Posterior cingulate gyrus (tissue), 11 donors: ENCODE measurements around the gene WSCD1.

Source experiments
- DNase-seq, 10 donors: peaks; one replicate each; pipeline versions ENCODE4 v3.0.0 to v3.0.0-alpha.2; 2020 to 2021; ENCODE audit warnings: mixed read lengths in 3 of 10
- intact Hi-C: fragments of 100-400 bp; cut with DNase I; formaldehyde crosslinking; loops from one replicate; pipeline ENCODE4 v1.15.1; 2023

WSCD1 gene

DNA sequence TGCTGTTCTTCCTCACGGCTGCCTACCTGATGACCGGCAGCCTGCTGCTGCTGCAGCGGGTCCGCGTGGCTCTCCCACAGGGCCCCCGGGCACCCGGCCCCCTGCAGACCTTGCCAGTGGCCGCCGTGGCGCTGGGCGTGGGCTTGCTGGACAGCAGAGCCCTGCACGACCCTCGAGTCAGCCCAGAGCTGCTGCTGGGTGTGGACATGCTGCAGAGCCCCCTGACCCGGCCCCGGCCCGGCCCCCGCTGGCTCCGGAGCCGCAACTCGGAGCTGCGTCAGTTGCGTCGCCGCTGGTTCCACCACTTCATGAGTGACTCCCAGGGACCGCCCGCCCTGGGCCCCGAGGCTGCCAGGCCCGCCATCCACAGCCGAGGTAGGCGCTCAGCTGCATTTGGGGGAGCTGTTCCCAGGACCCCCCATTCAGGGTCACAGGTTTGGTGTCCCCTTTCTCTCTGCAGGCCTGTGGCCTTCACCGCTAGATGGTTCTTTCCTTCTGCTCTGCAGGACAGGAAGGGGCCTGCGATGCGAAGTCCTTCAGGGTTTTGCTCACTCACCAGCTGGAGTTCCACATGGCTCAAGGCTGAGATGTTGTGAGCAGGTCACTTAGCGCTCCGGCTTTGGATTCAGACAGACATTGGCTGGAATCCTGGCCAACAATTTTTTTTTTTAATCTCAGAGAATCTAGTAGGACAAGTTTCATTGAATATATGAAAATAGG, 10.7 kb downstream of the WSCD1 start:
- DNase-seq = peak in 3 of 10 donors; percentile 47 to 70 (median 55)
- intact Hi-C loops = no loop called here

DNA sequence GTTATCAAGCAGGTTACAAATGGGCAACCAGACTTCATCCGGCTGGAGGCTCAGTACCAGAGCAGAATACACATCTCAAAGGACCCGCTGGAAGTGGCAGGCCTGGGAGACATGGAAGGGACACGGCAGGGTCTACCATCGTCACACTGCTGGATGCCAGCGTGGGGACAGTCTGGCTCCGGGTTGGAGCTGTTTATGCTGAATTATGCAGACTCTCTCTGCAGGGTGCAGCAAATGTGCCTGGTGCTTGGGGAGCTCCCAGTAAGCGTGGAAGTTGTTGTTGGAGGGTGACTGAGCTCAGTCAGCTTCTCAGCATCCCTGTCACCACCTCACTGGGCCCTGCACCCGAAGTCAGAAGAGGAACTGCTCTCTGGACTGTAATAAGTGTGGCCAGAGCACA, 12.2 kb downstream of the WSCD1 start:
- intact Hi-C loops = no loop called here
- DNase-seq = peak in 2 of 10 donors; percentile 32 to 73

DNA sequence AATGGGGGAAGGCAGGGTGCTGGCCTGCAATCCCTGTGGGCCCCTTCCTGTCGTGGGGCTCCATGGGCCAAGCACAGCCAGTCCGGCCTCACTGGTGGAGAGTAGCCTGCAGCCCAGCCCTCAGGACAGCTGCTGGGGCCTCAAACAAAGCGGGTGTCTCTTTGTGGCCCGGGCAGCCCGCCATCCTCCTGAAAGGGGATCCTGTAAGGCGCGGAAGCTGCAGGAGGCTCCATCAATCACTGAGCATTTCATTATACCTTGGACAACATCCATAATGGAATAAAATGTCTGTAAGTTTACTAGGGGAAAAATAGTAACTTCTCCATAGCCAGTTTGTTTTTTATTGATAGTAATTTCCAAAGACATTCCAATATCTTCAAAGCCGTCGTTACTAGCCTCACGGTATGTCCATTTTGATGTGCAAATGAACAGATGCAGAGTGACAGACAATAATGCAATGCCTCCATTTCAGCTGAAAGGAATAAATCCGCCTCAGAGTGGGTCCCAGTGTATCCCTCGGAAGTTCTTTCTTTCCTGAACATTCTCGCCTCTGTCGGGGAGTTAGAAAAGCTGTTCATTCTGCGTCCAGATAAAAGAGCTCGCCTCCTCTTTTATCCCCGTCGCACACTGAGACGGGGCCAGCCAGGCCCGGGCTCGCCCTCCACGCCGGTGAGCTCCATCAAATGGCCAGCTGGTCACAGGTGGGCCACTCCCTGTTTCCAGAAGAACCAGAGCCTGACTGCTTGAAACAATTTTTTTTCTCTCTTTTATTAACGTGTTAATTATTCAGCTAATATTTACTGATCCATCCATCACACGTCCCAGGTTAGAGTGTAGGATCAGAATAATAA, 14.4 kb downstream of the WSCD1 start:
- intact Hi-C loops = no loop called here
- DNase-seq = peak; percentile 83 to 98 (median 91)

DNA sequence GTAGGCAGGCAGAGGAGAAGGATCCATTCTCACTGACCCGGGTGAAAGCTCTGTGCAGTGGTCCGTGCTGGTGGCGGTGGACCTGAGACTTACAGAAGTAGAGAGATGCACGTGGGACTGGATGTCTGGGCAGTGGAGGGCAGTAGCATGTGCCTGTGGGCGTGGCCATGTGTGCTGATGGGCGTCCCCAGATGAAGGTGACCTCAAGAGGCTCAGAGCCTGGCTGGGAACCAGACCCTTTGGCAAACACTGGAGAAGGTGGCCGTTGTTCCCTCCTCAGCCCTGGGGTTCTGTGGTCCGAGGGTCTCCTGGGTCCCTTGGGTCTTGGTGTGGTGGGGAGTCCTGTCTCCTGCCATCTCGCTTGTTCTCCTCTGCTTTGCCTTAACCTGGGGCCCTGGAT, 15.6 kb downstream of the WSCD1 start:
- intact Hi-C loops = no loop called here
- DNase-seq = peak in 2 of 10 donors; percentile 52 to 78

DNA sequence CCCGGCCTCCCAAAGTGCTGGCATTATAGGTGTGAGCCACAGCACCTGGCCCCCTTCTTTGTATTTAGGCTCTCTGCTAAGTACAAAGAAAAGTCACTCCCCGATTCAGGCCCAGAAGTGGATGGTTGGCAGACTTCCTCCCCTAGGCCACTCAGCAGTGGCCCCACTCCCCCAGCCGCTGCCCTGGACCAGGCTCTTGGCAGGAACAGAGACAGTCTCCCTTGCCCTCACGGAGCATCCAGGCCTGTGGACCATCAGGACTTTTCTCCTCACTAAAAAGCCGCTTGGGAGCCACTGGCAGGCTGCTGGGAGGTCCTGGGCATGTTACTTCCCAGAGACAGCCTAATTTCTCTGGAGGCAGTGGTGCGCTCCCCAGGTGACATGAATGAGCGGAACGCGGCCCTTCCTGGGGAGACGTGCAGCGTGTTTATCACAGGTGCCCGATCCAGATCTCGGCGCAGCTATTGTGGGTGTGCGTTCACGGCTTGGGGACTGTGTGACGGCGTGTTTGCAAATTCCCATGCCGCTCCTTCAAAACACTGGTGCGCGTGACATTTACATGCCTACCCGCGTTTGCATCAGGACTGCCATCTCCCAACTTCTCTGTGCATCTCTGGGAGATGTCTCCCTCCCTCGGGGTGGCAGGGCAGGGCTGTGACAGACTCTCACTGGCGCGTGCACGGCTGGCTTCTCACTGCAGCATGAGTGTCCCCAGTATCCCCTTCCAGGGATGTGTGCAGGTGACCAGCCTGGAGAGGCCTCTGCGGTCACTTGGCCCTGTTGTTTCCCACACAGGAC, 16.6 kb downstream of the WSCD1 start:
- peak in 3 of 10 donors; percentile 61 to 81 (median 80) for DNase-seq
- intact Hi-C loops = no loop called here

DNA sequence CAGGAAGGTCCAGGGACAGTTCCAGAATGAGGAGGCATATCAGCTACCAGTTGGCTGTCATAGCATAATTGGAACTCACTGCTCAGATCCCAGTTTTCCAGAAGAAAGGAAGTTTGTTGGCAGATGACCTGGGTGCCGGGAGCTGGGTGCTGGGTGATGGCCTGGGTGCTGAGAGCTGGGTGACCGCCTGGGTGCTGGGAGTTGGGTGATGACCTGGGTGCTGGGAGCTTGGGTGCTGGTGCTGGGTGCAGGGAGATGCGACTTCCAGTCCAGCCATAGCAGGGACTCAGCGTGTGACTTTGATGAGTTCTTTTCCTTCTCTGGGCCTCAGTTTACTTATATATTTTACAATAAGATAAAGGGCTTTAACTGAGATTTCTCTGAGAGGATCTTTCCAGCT, 18.0 kb downstream of the WSCD1 start:
- DNase-seq = peak in 2 of 10 donors; percentile 59 to 75
- intact Hi-C loops = no loop called here

DNA sequence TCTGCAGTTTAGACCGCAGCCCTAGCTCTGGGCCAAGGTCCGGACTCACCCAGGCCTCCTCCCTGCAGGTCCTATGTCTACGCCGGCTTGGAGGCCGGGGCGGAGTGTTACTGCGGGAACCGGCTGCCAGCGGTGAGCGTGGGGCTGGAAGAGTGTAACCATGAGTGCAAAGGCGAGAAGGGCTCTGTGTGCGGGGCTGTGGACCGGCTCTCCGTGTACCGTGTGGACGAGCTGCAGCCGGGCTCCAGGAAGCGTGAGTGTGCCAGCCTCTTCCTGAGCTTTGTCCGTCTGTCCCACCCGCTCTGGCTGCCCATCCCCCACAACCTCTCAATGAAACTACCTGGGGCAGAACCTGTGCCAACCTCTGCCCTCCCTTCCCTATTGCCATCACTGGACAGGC, 20.1 kb downstream of the WSCD1 start:
- intact Hi-C loops = no loop called here
- peak in 2 of 10 donors; percentile 75 to 85 for DNase-seq

DNA sequence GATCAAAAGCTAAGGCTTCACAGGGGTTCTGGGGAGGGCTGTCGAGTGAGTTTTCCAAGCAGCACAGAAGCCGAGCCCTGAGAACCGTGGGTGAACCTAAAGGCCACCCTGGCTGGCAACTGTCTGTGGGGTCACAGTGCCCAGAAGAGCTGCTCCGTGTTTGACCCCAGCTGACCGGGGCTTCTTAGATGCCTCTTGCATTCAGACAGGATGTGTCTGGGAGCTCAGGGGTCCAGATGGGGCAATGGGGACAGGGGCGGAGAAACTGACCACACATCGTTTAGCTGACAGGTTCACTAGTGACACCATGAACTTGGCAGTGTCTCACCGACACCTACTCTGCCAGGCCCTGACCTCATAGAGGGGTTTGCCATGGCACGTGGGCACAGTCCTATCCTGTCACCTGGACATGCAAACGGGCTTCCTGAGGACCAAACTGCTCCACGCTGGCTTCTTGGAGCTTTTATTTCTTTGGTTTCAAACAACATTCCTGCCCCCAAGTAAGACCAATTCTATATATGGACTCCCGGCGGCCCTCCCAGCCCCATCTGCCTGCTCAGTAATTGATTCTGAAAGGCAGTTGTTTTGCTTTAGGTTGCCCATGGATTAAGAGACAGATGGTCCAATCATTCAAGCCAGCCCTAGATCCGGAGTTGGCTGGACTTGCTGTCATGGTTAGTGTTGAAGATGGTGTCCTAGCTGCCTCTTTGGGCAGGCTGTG, 22.2 kb downstream of the WSCD1 start:
- peak in 1 of 10 donors; percentile 67 for DNase-seq
- intact Hi-C loops = no loop called here

DNA sequence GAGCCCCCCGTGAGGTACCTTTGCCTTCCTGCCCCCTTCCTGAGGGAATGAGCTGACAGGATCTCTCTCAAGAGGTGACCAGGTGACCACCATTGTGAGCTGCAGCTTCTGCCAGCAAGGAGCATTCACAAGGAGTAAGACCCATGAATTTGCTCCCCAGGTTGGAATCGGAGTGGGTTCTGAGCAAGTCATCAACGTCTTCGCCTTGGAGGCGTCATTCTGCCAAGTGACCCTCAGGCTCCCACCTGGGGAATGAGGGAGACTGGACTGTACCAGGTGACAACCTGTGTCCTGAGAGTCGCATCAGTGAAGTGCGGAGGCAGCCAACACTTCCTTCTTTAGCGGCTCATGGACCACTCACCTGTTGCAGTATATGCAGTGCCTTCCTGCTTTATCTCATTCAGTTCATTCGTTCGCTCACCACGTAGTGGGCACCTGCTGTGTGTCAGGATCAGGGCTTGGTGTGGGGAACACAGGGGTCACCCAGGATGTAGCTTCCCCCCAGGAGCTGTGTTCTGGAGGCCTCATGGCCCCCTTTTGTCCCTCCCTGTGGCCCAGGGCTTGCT, 22.8 kb downstream of the WSCD1 start:
- intact Hi-C loops = no loop called here
- DNase-seq = peak in 1 of 10 donors; percentile 38

DNA sequence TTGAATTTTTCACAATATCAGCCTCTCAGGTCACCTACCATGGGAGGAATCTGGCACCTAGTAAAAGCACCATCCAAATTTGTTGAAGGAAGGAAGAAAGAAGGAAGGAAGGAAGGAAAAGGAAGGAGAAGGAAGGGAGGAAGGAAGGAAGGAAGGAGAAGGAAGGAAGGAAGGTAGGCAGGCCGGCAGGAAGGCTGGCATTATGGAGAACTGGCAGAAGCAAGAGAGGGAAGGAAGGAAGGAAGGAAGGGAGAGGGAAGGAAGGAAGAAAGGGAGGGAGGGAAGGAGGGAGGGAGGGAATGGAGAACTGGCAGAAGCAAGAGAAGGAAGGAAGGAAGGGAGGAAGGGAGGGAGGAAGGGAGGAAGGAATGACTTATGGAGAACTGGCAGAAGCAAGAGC, 24.3 kb downstream of the WSCD1 start:
- peak in 1 of 10 donors; percentile 2 for DNase-seq

DNA sequence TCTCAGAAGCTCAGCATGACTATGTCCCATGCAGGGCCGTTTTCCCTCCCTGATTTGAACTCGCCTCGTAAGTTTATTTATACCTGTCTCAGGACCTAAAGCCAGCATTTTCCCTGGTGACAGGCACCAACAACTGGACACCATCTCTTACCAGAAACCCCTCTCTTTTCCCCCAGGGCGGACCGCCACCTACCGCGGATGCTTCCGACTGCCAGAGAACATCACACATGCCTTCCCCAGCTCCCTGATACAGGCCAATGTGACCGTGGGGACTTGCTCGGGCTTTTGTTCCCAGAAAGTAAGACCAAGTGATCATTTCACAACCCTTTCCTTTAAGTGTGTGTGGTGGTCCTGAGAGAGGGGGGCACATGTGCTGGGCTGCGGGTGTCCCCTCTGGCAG, 24.7 kb downstream of the WSCD1 start:
- intact Hi-C loops = no loop called here
- peak in 1 of 10 donors; percentile 62 for DNase-seq

More for the DNA sequence above, 24.3 kb downstream of the WSCD1 start:
- intact Hi-C loops = no loop called here

DNA sequence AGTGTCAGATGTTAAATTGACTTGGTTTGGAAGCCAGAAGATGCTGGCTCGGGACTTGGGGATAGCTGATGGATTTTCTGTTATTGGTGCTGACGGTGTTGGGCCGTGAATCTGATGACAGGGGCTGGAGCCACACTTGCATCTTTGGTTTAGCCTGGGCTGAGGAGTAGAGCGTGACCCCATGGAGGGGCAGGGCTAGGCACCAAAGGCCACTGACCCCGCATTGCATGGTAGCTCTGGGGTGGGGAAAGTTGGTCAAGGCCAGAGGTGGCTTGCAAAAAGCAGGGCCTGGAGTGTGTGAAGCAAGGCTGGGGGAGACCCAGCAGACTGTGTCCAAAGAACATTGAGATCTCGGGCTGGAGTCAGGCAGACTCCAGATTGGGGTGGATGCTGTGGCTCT, 25.3 kb downstream of the WSCD1 start:
- peak in 1 of 10 donors; percentile 61 for DNase-seq
- intact Hi-C loops = no loop called here

DNA sequence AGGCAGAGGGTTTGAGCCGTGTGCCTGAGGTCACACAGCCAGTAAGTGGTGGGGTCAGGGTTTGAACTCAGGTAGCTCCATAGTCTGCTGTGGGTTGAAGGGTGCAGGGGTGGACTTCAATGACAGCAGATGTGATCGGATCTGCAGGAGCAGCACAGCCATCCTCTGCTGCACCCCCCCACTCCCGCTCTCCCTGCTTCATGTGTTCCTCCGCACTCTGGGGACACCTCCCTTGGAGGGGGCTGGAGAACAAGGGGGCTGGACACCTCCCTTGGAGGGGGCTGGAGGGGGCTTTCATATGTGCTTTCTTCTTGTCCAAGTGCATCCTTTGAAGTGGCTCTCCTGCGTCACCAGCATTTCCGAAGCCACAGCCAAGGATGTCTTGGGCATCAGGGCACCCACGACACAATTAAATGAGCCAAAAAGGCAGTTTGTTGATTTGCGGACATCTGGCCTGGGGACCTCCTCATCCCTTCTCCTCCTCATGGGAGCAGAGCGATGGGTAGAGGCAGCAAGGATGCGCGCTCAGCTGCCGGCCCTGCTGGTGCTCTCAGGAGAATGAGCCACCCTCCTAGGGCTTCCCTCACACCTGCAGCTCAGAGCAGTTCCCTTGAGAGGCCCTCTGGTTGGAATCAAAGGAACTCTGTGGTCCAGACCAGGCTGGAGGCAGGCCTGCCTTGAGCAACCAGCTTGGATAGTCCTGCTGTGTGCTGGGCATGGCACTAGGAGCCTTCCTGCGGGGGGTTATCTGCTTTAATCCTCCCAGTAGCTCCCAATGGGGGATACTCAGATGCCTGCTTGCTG, 26.2 kb downstream of the WSCD1 start:
- intact Hi-C loops = no loop called here
- peak in 1 of 10 donors; percentile 80 for DNase-seq

DNA sequence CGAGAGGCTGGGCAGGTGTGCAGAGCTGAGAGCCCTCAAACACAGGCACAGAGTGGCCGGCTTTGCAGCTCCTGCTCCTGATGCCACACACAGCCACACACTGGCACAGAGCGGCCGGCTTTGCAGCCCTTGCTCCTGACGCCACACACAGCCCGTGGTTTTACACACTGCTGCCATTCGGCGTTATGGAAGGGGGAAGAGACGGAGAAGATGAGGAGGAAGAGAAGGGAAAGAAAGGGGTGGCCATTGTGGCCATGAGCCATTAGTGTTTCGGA, 26.8 kb downstream of the WSCD1 start:
- peak in 1 of 10 donors; percentile 87 for DNase-seq
- intact Hi-C loops = no loop called here

DNA sequence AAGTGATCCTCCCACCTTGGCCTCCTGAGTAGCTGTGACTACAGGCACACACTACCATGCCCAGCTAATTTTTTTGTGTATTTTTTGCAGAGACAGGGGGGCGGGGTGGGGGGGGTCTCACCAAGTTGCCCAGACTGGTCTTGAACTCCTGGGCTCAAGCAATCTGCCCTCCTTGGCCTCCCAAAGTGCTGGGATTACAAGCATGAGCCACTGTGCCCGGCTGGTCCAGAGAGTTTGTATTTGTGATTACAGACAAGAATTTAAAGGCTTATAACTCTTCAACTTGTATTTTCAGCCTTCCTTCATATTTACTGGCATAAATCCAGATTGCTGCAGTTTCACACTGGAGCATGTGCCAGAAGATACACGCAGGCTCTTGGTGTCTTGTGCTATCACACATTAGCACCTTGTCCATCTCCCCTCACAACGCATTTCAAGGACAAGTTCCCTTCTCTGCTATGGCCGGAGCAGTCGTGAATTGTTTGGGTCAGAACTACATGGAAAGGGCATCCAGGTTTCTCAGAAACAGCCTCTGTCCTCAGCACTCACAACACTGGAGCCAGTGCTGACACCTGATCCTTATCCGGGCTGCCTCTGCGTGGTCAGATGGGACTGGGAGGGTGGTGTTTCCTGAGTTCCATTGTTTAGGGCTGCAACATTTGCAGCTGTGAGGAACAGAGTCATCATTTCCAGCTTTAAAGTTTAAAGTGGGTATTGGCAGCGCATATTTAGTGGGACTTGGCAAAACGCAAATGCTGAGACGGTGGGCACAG, 28.1 kb downstream of the WSCD1 start:
- intact Hi-C loops = no loop called here
- peak in 1 of 10 donors; percentile 28 for DNase-seq

DNA sequence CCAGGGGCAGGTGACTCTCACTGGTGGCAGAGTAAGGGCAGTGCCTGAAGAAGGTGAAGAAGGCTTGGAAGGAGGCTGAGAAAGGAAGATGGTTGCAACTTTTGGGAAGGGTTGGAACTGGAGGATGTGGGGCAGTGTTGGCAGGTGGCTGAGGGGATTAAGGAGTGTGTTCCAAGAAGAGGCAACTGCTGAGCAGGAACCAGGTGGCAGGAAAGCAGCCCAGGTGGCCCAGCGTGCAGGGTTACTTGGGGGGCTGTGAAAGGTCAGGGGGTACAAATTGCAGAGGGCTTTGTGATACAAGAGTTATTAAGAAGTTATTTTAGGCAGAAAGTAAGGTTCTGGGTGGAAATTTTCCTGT, 28.6 kb downstream of the WSCD1 start:
- peak in 1 of 10 donors; percentile 3 for DNase-seq
- intact Hi-C loops = no loop called here

DNA sequence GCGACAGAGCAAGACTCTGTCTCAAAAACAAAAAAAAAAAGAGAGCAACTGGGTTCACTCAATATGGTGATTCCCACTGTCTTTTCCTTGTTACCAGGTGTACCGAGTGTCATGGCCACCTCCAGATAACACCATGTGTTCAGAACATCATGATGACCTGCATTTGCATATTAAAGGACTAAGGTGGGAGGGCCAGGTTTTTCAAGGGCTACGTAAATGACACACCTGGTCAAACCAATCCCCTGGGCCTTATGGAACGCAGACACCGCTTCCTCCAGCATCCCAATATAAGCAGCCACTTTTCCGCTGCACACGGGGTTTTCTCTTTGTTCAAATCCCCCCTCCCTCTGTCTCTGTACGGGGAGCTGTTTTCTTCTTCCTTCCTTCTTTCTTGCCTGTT, 29.3 kb downstream of the WSCD1 start:
- no peak for DNase-seq
- intact Hi-C loops = no loop called here

DNA sequence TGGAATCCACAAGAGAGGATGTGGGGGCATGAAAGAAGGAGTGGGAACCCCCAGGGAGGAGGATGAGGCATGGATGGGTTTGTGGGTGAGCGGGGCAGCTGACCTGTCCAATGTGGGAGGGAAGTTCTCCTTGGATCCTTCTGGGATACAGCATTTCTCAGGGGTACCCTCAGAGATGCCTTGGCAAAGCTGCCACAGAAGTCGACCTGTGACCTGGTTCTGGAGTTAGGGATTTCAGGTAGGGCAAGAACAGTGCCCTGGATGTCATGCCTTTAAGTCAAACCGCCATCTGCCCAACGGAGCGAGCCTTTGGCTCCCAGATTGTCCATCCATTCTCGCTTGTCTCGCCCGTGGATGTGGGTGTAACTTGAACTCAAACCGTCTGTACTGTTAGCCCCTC, 30.0 kb downstream of the WSCD1 start:
- peak in 2 of 10 donors; percentile 5 to 59 for DNase-seq
- intact Hi-C loops = no loop called here
